Esophagus muscularis mucosa (tissue), 4 donors: Measurements from ENCODE around the gene CCDC122. TPM values are rescaled to one million over a fixed set of nuclear protein-coding genes. Genes with fewer than 3 reads are reported as not detected.

Source experiments
- DNase-seq: peaks from one replicate; pipeline ENCODE4 v3.0.0-alpha.2; 2017; ENCODE audit errors: extremely low spot score
- H3K27ac ChIP-seq, 4 donors: fragments of 200-600 bp; sonication (generic); replicated peaks in 1 of 4; 1 replicate in 3 of 4; 2 replicates in 1 of 4; pipeline ENCODE4 v1.5.1; 2016 to 2019; ENCODE audit warnings: mild to moderate bottlenecking in 1 of 4
- H3K27me3 ChIP-seq, 4 donors: fragments of 200-600 bp; sonication (generic); one replicate each; pipeline versions ENCODE4 v1.5.1 to v1.6.0; 2016 to 2019
- H3K36me3 ChIP-seq, 4 donors: fragments of 200-600 bp; sonication (generic); one replicate each; pipeline ENCODE4 v1.5.1; 2016 to 2019
- H3K4me1 ChIP-seq, 4 donors: fragments of 200-600 bp; sonication (generic); one replicate each; pipeline ENCODE4 v1.5.1; 2016 to 2019
- H3K4me3 ChIP-seq, 4 donors: fragments of 200-600 bp; sonication (generic); 1 replicate in 2 of 4; 2 replicates in 2 of 4; pipeline ENCODE4 v1.5.1; 2016 to 2019; ENCODE audit warnings: mild to moderate bottlenecking in 4 of 4, moderate library complexity in 1 of 4
- H3K9me3 ChIP-seq, 4 donors: fragments of 200-600 bp; sonication (generic); 1 replicate in 3 of 4; 2 replicates in 1 of 4; pipeline ENCODE4 v1.5.1; 2016 to 2019
- EP300 ChIP-seq: sonication (generic); formaldehyde crosslinking; IDR thresholded peaks from one replicate; pipeline ENCODE4 v1.6.1; 2017; ENCODE audit warnings: antibody characterized with exemption
- POLR2A ChIP-seq: fragments of 450-650 bp; IDR thresholded peaks from one replicate; pipeline ENCODE4 v1.6.1; 2017; ENCODE audit warnings: antibody characterized with exemption, moderate library complexity, mild to moderate bottlenecking, low read depth
- POLR2AphosphoS5 ChIP-seq, 2 donors: sonication (generic); formaldehyde crosslinking; IDR thresholded peaks; one replicate each; pipeline ENCODE4 v1.6.1; 2017; ENCODE audit warnings: antibody characterized with exemption in 2 of 2
- WGBS: methylation state at CpG from one replicate; pipeline ENCODE4 v1.1.5; 2018; 5-methylcytosine and 5-hydroxymethylcytosine counted together
- intact Hi-C: fragments of 100-400 bp; cut with DNase I; formaldehyde crosslinking; loops from one replicate; pipeline ENCODE4 v1.15.1; 2023
- total RNA-seq, 4 donors: library from RNA; depleted of rRNA; stranded (reverse); fragments of >200 nt; gene quantifications; one replicate each; pipeline versions ENCODE4 v1.1.0 to v1.2.1, GENCODE V29; 2016
- TF ChIP-seq, protein P1 (sequence below), 3 experiments: fragments of 200-600 bp in 2 of 3; fragments of 450-650 bp in 1 of 3; sonication (generic) in 2 of 3; IDR thresholded peaks; one replicate each; pipeline ENCODE4 v1.5.1; 2017 to 2019; ENCODE audit warnings: antibody characterized with exemption in 3 of 3, mild to moderate bottlenecking in 2 of 3, moderate library complexity in 1 of 3

Gene CCDC122
- total RNA-seq, 4 donors from 2014 or later = 2.1 to 13.2 (median 3.2) TPM

GRCh38 chr13:43797869-43798268 lies 81.7 kb downstream of the CCDC122 start:
- no peak for DNase-seq
- no peak overlapping the region for H3K4me3 ChIP-seq
- H3K27me3 ChIP-seq = no peaks in the 10 kb centered on the region
- H3K9me3 ChIP-seq = no peaks in the 10 kb centered on the region
- H3K4me1 ChIP-seq = no peaks in the 10 kb centered on the region
- TF ChIP-seq, protein P1, sequence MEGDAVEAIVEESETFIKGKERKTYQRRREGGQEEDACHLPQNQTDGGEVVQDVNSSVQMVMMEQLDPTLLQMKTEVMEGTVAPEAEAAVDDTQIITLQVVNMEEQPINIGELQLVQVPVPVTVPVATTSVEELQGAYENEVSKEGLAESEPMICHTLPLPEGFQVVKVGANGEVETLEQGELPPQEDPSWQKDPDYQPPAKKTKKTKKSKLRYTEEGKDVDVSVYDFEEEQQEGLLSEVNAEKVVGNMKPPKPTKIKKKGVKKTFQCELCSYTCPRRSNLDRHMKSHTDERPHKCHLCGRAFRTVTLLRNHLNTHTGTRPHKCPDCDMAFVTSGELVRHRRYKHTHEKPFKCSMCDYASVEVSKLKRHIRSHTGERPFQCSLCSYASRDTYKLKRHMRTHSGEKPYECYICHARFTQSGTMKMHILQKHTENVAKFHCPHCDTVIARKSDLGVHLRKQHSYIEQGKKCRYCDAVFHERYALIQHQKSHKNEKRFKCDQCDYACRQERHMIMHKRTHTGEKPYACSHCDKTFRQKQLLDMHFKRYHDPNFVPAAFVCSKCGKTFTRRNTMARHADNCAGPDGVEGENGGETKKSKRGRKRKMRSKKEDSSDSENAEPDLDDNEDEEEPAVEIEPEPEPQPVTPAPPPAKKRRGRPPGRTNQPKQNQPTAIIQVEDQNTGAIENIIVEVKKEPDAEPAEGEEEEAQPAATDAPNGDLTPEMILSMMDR (IDR thresholded peaks at IDR 0.05) = no peak
- TF ChIP-seq POLR2A (no peak), POLR2AphosphoS5 (IDR thresholded peaks at IDR 0.05) (no peak), EP300 (no peak)
- H3K36me3 ChIP-seq = no peaks in the 10 kb centered on the region
- 71% methylated on average over 3 of the region's 3 CpGs for WGBS
- no peak overlapping the region for H3K27ac ChIP-seq
- intact Hi-C loops = no loop called here

- Histone ChIP-seq H3K27ac (no peak overlapping the region), H3K4me3 (no peak overlapping the region), H3K36me3 (no peaks in the 10 kb centered on the region), H3K27me3 (no peaks in the 10 kb centered on the region), H3K4me1 (no peaks in the 10 kb centered on the region), H3K9me3 (no peaks in the 10 kb centered on the region)
- TF ChIP-seq, protein P1 (IDR thresholded peaks at IDR 0.05) = no peak
- intact Hi-C loops = no loop called here
- DNase-seq = no peak
- WGBS = 100% methylated on average over 1 of the region's 1 CpG
Measured at GRCh38 chr13:43797159-43797558, 82.4 kb downstream of the CCDC122 start.

DNA sequence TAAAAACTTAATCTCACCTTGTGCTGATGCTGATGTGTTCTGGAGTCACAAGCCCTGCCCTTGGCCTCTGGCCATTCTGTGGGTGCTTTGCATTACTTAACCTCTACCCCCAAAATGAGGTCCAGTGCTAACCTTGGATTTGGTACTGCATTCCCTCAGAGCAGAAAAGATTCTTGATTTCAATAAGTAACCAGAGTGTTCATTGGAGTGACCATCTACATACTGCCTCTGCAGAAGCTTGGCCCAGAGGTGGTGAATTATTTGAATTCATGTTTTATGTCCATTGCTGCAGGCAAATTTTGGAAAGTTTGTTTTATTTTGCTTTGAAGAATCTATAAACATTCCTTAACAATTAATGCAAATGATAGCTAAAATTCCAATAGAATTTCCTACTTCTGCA lies 85.1 kb downstream of the CCDC122 start:
- no peaks in the 10 kb centered on the region for H3K27me3 ChIP-seq
- TF ChIP-seq POLR2AphosphoS5 (IDR thresholded peaks at IDR 0.05) (no peak), EP300 (no peak)
- TF ChIP-seq, protein P1 (IDR thresholded peaks at IDR 0.05) = no peak
- no peaks in the 10 kb centered on the region for H3K36me3 ChIP-seq

GRCh38 chr13:43792076-43792881 lies 87.3 kb downstream of the CCDC122 start:
- no peak for TF ChIP-seq EP300
- TF ChIP-seq POLR2A = no peak
- TF ChIP-seq, protein P1 (IDR thresholded peaks at IDR 0.05) = no peak
- TF ChIP-seq POLR2AphosphoS5 (IDR thresholded peaks at IDR 0.05) = no peak
- H3K27me3 ChIP-seq = no peaks in the 10 kb centered on the region
- intact Hi-C loops = no loop called here

More for the DNA sequence above, 85.1 kb downstream of the CCDC122 start:
- no peak for DNase-seq
- Histone ChIP-seq H3K27ac (no peak overlapping the region), H3K4me1 (no peaks in the 10 kb centered on the region), H3K9me3 (no peaks in the 10 kb centered on the region), H3K4me3 (no peak overlapping the region)
- intact Hi-C loops = no loop called here

DNA sequence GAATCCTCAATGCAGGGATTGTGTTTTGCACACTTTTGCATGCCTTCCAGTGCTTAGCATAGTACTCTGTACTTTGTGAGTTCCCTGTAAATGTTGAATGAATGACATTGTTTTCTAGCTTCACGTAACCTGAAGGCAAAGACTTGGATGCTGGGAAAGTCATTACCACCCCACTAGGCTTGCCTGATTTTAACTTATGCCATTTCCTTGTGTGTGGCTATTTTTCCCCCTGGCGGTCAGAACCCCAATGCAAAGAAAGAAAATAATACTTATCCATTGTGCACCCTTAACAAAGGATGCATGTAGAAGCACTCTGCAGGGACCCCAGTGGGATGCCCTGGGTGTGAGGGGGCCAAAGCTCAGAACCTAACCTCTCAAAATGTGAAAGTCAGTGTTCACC lies 91.5 kb downstream of the CCDC122 start:
- H3K4me3 ChIP-seq = peak overlapping the region; percentile 68 to 89 (median 76)
- peaks cover 28 to 52% (median 51%) of the 10 kb centered on the region in 4 donors for H3K4me1 ChIP-seq
- peak overlapping the region; percentile 86 to 96 (median 91) for H3K27ac ChIP-seq
- H3K9me3 ChIP-seq = no peaks in the 10 kb centered on the region
- no peak for TF ChIP-seq POLR2AphosphoS5 (IDR thresholded peaks at IDR 0.05)
- TF ChIP-seq EP300 = no peak
- TF ChIP-seq, protein P1 (IDR thresholded peaks at IDR 0.05) = peak; percentile 33 to 51 (median 38)
- TF ChIP-seq POLR2A = no peak
- no peaks in the 10 kb centered on the region for H3K36me3 ChIP-seq
- no peak for DNase-seq
- intact Hi-C loops = loop anchor here (5.0 to 10.0 kb wide), 3 partner anchors 126 to 523 kb away; no protein-coding TSS in a partner anchor
- WGBS = 38% methylated on average over 2 of the region's 2 CpGs
- H3K27me3 ChIP-seq = peaks cover 0 to 4% (median 0%) of the 10 kb centered on the region in 4 donors

More at GRCh38 chr13:43792076-43792881, 87.3 kb downstream of the CCDC122 start:
- no peaks in the 10 kb centered on the region for H3K9me3 ChIP-seq
- 76% methylated on average over 3 of the region's 3 CpGs for WGBS
- DNase-seq = no peak
- peaks cover 4 to 12% (median 11%) of the 10 kb centered on the region in 4 donors for H3K4me1 ChIP-seq
- no peak overlapping the region for H3K27ac ChIP-seq
- H3K36me3 ChIP-seq = no peaks in the 10 kb centered on the region
- no peak overlapping the region for H3K4me3 ChIP-seq
